ENCODE results near the gene CD247.
A peak's percentile ranks its signal among the peaks of the same experiment; 100 is the strongest.

CD247 gene

GRCh38 chr1:167412920-167413319, 105.4 kb downstream of the CD247 start:
- H3K4me3 ChIP-seq (ENCODE audit: low read length), result no peak overlapping the region
- TF ChIP-seq CTCF (IDR thresholded peaks at IDR 0.05; ENCODE audit: insufficient read depth, low read depth, low read length, missing control alignments), result no peak
- DNase-seq (ENCODE audit: low read depth), result no peak

GRCh38 chr1:167412072-167412471, 106.3 kb downstream of the CD247 start:
- DNase-seq (ENCODE audit: low read depth), result no peak
- TF ChIP-seq CTCF (IDR thresholded peaks at IDR 0.05; ENCODE audit: insufficient read depth, low read depth, low read length, missing control alignments), result no peak
- no peak overlapping the region for H3K4me3 ChIP-seq (ENCODE audit: low read length)

- H3K4me3 ChIP-seq (ENCODE audit: low read length), result no peak overlapping the region
- TF ChIP-seq CTCF (IDR thresholded peaks at IDR 0.05; ENCODE audit: insufficient read depth, low read depth, low read length, missing control alignments), result peak; percentile 43
- peak; percentile 43 for DNase-seq (ENCODE audit: low read depth)
Measured at GRCh38 chr1:167409183-167409582, 109.1 kb downstream of the CD247 start.

GRCh38 chr1:167408355-167408754, 110.0 kb downstream of the CD247 start:
- TF ChIP-seq CTCF (IDR thresholded peaks at IDR 0.05; ENCODE audit: insufficient read depth, low read depth, low read length, missing control alignments), result no peak
- DNase-seq (ENCODE audit: low read depth), result no peak
- no peak overlapping the region for H3K4me3 ChIP-seq (ENCODE audit: low read length)

GRCh38 chr1:167404908-167405307, 113.4 kb downstream of the CD247 start:
- TF ChIP-seq CTCF (IDR thresholded peaks at IDR 0.05; ENCODE audit: insufficient read depth, low read depth, low read length, missing control alignments), result no peak
- no peak overlapping the region for H3K4me3 ChIP-seq (ENCODE audit: low read length)
- DNase-seq (ENCODE audit: low read depth), result no peak

- DNase-seq (ENCODE audit: low read depth), result no peak
- no peak overlapping the region for H3K4me3 ChIP-seq (ENCODE audit: low read length)
- no peak for TF ChIP-seq CTCF (IDR thresholded peaks at IDR 0.05; ENCODE audit: insufficient read depth, low read depth, low read length, missing control alignments)
Measured at GRCh38 chr1:167404161-167404888, 114.0 kb downstream of the CD247 start.

GRCh38 chr1:167401260-167401873, 117.0 kb downstream of the CD247 start:
- TF ChIP-seq CTCF (IDR thresholded peaks at IDR 0.05; ENCODE audit: insufficient read depth, low read depth, low read length, missing control alignments), result peak; percentile 64
- peak; percentile 74 for DNase-seq (ENCODE audit: low read depth)
- no peak overlapping the region for H3K4me3 ChIP-seq (ENCODE audit: low read length)
